Testis (tissue), 2 donors: Measurements from ENCODE around the gene SEMA4D.

Experiments
- CTCF ChIP-seq, 3 experiments: fragments of 450-650 bp in 2 of 3; fragments of 200-600 bp in 1 of 3; sonication (generic) in 1 of 3; IDR thresholded peaks; one replicate each; pipeline ENCODE4 v1.5.1; 2016 to 2019; ENCODE audit warnings: antibody characterized with exemption in 3 of 3, mild to moderate bottlenecking in 2 of 3, moderate library complexity in 1 of 3
- POLR2A ChIP-seq: fragments of 450-650 bp; IDR thresholded peaks from one replicate; pipeline ENCODE4 v1.6.1; 2017; ENCODE audit warnings: antibody characterized with exemption, mild to moderate bottlenecking, moderate library complexity

DNA sequence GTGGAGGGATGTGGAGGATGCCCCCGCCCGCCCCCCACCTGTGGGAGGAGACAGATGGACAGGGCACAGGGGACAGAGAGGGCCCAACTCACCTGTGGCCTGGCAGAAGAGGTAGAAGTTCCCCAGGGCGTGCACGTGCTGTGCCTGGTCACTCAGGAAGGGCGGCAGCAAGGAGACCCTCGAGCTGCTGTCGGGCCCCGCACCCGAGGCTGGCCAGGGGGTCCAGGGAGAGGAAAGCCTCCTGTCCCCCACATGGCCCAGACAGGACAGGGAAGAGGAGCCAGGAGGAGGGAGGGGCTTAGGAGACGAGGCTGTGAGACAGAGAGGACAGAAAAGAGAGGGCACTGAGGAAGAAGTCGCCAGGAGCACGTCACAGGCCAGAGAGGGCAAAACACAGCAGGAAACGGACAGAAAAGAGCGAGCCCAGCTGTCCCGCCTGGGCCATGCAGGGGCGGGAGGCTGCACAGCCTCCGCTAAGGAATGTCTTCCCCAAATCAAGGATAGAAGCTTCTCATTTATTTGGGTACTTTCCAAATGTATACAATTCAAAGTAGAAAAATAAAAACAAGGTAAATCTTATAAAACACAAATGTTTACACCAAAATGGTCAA lies 121.1 kb downstream of the SEMA4D start:
- no peak for TF ChIP-seq CTCF (IDR thresholded peaks at IDR 0.05)
- no peak for TF ChIP-seq POLR2A
